HL-60 (cell line): ENCODE measurements around the gene EML5.

ENCODE experiments used
- POLR2AphosphoS5 ChIP-seq: IDR thresholded peaks from 2 replicates; pipeline ENCODE4 v1.6.1; 2012; ENCODE audit warnings: low read depth
- SPI1 ChIP-seq: IDR thresholded peaks from 2 replicates; pipeline ENCODE4 v1.6.1; 2012; ENCODE audit warnings: low read depth, mild to moderate bottlenecking, borderline replicate concordance
- TF ChIP-seq, protein P1 (sequence below): IDR thresholded peaks from one replicate; pipeline ENCODE4 v1.5.1; 2011; ENCODE audit warnings: low read length, control low read depth, inconsistent platforms; ENCODE audit not compliant: insufficient read depth
- TF ChIP-seq, protein P2 (sequence below): IDR thresholded peaks from 2 replicates; pipeline ENCODE4 v1.6.1; 2012; ENCODE audit warnings: low read depth; ENCODE audit not compliant: insufficient replicate concordance

DNA sequence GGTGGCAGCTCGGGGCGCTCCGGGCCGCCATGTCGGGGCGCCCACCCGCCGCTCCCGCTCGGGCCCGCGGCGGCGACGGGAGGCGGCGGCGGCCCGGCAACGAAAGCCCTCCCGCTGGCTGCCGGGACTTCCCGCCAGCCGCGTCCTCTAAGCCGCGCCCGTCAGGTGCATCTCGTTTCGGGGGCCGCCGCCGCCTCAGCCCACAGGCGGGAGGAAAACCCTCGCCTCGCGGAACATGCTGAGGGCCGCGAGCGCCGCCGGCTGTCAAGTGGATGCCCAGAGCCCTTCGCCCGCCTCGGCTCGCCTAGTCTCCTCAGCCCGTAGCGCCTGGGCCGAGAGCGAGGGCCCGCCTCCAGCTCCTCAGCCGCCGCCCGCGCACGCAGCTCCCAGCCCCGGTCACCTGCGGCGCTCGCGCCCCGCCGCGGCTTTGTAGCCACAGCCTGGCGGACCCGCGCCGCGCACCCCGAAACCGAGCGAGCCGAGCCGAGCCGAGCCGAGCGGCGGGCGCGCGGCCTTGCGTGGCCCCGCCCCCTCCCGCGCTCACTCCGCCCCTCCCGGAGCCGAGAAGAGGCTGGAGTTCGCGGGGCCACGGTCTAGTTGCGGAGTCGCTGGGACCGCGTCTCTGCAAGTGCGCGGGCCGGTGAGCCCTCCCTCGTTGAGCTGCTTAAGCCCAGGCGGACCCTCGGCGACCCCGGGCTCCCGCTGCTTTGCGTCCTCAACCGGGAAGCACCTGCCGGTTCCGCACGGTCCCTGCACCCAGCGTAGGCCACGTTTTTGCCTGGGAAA, at the start of gene EML5:
- TF ChIP-seq, protein P1, sequence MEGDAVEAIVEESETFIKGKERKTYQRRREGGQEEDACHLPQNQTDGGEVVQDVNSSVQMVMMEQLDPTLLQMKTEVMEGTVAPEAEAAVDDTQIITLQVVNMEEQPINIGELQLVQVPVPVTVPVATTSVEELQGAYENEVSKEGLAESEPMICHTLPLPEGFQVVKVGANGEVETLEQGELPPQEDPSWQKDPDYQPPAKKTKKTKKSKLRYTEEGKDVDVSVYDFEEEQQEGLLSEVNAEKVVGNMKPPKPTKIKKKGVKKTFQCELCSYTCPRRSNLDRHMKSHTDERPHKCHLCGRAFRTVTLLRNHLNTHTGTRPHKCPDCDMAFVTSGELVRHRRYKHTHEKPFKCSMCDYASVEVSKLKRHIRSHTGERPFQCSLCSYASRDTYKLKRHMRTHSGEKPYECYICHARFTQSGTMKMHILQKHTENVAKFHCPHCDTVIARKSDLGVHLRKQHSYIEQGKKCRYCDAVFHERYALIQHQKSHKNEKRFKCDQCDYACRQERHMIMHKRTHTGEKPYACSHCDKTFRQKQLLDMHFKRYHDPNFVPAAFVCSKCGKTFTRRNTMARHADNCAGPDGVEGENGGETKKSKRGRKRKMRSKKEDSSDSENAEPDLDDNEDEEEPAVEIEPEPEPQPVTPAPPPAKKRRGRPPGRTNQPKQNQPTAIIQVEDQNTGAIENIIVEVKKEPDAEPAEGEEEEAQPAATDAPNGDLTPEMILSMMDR, result no peak
- TF ChIP-seq POLR2AphosphoS5 (no peak), SPI1 (no peak)
- TF ChIP-seq, protein P2, sequence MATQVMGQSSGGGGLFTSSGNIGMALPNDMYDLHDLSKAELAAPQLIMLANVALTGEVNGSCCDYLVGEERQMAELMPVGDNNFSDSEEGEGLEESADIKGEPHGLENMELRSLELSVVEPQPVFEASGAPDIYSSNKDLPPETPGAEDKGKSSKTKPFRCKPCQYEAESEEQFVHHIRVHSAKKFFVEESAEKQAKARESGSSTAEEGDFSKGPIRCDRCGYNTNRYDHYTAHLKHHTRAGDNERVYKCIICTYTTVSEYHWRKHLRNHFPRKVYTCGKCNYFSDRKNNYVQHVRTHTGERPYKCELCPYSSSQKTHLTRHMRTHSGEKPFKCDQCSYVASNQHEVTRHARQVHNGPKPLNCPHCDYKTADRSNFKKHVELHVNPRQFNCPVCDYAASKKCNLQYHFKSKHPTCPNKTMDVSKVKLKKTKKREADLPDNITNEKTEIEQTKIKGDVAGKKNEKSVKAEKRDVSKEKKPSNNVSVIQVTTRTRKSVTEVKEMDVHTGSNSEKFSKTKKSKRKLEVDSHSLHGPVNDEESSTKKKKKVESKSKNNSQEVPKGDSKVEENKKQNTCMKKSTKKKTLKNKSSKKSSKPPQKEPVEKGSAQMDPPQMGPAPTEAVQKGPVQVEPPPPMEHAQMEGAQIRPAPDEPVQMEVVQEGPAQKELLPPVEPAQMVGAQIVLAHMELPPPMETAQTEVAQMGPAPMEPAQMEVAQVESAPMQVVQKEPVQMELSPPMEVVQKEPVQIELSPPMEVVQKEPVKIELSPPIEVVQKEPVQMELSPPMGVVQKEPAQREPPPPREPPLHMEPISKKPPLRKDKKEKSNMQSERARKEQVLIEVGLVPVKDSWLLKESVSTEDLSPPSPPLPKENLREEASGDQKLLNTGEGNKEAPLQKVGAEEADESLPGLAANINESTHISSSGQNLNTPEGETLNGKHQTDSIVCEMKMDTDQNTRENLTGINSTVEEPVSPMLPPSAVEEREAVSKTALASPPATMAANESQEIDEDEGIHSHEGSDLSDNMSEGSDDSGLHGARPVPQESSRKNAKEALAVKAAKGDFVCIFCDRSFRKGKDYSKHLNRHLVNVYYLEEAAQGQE, result no peak
